GM21529 (cell line): Measurements from ENCODE around the gene FAM136A.
"Not testable (repeated sequence)": the region's sequence is repeated elsewhere in the genome, so short reads cannot be mapped to it uniquely, and the experiment has no call there.

Source experiments
- ATAC-seq: cut with Tn5 transposase; IDR thresholded peaks from one replicate; pipeline ENCODE4 v1.9.1; 2021; ENCODE audit not compliant: unreplicated experiment

FAM136A gene

DNA sequence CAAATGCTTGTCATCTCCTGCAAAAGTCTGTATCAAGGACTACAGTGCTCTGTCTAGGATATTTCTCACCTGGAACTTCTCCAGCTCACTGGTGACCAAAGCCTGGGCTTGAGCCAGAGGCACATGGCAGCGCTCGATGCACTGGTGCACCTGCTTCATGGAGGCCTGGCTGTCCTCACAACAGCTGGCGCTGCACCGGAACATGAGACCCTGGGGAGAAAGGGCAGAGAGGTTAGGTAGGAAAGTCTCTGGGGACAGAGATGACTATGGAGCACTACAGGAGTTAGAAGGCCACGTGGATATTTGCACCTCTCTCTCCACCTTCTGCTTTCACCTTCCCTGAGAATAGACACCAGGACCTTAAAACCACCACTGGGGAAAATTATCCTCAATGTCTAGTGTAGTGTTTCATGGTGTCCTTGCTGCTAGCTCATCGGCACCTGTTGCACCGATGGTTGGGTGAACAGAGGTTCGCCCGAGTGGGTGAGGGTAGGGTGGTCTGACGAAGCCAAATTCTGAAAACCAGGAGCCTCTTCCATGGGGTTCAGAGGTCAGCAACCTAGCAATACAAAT, 1.0 kb downstream of the FAM136A start:
- ATAC-seq, result peak; percentile 5

DNA sequence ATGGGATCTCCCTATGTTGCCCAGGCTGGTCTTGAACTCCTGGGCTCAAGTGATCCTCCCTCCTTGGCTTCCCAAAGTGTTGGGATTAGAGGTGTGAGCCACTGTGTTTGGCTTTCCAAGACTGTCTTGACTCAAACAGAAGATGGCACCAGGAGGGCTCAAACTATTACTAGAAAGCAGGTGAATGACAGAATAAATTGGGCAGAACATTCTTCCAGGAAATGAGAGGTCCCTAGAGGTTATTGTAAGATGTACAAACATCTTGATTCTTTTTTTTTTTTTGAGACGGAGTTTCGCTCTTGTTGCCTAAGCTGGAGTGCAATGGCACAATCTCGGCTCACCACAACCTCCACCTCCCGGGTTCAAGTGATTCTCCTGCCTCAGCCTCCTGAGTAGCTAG, 4.0 kb downstream of the FAM136A start:
- ATAC-seq, result not testable (repeated sequence)

DNA sequence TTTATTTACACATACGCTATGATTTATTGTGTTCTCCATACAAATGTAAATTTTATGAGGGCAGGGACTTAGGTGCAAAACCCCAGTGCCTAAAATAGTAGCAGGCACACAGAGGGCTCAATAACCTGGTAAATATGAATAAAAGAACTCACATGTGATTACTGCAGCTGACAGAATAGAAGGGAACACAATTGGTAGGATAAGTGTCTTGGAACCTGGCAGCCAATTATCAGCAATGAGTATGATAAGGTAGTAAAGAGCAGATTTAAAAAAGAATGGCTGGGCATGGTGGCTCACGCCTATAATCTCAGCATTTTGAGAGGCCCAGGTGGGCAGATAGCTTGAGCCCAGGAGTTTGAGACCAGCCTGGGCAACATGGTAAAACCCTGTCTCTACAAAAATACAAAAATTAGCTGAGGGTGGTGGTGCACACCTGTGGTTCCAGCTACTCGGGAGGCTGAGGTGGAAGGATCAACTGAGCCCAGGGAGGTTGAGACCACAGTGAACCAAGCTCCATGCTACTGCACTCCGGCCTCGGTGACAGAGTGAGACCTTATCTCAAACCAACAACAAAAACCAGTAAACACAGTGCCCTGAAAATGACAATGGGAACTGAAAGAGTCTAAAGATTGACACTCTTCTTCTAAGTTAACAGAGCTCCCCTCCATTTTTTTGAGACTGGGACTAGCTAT, 18.2 kb downstream of the FAM136A start:
- ATAC-seq, result no peak

DNA sequence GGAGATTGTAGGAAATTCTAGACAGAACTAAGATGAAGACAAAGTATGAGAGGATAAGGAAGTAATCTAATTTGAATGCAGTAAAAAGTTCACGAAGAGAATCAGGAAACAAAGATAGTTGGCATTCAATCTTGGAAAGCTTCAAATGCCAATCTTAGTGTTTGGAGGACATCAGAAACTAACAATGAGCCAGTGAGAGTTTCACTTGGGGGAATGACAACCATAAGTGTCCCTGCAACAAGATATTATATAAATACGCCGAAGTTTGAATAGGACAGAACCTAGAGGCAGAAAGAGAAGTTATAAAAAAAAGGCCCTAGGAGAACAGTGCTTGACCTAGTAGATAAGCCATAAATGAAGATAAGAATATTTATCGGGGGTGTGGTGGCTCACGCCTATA, 19.4 kb downstream of the FAM136A start:
- no peak for ATAC-seq

DNA sequence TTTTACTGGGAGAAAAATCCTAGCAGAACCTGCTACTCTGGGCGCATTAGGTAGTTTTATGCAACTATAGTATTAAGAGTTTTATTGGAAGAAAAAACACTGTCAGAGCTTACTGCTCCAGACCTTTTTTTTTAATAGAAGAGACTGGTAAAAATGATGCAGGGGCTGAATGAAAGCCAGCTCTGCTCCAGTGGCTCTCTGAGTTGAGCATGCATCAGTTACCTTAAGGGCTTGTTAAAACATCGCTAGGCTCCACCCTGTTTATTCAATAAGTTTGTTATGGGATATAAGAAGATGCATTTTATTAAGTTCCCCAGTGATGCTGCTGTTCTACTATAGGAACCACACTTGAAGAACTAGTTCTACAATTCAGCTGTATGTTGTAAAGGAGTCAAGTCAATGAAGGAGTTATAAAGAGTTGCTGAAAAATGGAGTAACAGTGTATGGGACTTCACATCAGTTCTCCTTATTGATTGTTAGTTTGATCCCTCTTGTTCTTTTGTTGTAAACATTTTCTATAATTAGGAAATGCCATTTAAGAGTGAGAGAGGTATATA, 21.5 kb downstream of the FAM136A start:
- no peak for ATAC-seq

DNA sequence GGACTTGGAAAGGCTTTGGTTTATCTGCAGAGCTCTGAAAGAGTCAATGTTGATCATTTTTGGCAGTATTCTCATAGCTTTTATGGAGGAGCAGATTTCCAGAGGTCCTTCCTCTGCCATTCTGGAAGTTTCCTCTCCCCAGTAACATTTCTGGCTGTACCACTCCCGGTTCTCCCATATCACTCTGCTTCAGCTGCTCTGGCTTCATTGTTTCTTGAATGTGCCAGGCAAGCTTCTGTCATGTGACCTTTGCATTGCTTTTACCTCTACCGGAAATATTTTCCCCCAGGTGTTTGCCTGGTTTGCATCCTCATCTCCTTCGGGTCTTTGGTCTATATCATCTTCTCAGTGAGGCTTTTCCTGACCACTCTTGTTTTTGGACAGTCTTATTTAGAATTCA, 31.5 kb downstream of the FAM136A start:
- ATAC-seq, result no peak

DNA sequence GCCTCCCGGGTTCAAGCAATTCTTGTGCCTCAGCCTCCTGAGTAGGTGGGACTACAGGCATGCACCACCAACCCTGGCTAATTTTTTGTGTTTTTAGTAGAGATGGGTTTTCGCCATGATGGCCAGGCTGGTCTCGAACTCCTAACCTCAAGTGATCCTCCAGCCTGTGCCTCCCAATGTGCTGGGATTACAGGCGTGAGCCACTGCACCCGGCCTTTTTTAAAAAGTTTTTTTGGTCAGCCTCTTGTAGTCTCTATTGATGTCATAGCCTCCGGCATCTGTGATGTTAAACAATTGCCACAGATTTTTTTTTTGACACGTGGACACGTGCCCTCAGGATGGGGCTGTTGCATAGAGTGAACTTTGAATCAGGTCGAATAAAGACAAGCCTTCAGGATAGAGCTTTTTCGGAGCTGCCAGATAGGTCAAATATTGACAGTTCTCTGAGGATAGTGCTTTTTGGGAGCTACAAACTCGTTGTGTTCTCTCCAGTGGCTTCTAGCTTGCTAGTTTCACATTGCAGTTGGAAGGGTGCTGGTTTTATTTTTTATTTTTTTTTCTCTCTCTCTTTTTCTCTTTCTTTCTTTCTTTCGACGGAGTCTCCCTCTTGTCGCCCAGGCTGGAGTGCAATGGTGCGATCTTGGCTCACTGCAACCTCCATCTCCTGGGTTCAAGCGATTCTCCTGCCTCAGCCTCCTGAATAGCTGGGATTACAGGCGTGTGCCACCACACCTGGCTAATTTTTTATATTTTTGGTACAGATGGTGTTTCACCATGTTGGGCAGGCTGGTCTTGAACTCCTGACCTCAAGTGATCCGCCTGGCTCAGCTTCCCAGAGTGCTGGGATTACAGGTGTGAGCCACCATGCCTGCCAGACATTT, 32.2 kb downstream of the FAM136A start:
- ATAC-seq, result not testable (repeated sequence)

DNA sequence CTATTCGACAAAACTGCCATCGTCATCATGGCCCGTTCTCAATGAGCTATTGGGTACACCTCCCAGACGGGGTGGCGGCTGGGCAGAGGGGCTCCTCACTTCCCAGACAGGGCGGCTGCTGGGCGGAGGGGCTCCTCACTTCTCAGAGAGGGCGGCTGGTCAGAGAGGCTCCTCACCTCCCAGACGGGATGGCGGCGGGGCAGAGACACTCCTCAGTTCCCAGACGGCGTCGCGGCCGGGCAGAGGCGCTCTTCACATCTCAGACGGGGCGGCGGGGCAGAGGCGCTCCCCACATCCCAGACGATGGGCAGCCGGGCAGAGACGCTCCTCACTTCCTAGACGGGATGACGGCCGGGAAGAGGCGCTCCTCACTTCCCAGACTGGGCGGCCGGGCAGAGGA, 34.9 kb downstream of the FAM136A start:
- not testable (repeated sequence) for ATAC-seq

DNA sequence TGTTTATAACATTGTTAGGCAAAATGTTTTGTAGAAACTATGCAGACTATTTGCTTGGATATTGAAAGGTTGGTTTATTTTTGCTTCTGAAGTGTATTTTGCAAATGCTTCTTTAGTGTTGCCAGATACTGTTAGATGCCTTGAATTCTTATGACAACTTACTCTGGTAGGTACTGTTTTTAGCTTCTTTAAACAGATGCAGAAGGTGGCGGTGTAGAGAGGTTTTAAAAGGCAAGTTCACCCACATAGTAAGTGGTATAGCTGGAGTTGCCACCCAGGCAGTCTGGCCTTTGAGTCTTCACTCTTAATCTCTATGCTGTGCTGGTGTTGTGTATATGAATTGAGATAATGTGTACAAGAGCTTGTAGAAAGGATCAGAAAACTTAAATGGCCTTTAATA, 40.4 kb downstream of the FAM136A start:
- no peak for ATAC-seq

DNA sequence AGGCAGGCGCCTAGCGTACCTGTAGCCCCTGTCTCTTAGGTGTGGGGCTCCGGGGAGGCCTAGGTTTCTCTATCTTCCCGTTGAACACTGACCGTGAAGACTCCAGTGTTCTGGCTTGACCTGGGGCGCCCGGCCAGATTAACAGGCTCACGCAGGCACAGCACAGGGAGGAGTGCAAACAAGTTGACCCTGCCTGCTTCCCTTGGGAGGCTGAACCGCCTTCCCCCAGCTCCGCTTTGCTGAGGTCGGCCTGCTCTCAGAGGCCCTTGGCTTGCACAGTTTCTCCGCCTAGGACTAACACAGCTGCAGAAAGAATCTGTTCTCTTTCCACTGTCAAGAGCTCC, 43.4 kb downstream of the FAM136A start:
- ATAC-seq, result peak; percentile 14

DNA sequence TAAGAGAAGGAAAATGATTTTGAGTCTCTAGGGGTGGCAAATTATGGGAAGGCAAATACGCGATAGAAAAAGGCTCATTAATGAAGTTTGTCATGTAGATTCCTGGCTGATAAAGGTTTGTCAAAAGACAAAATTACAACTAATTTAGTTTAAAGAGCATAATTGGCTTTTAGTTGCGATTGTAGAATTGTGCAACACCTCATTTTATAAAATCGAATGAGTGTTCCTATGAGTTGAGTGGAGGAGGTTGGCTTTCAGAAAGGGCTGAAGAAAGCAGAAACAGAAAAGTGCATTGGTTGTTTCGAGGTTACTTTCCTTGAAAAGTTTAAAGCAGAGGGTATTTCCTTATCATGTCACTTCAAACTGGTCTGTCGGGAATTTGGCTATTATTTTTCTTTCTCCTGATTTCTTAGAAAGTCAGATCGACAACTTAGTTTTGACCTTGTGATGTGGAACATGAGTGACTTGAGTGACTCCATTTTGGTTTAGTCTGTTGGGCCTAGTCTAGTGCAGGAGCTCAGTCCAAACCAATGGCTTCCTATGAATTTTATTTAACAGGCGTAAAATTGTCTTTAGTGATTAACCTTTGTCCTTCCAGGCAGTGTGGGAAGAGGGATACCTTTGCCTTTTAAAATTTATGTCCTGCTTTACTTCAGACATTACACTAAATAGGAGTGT, 46.1 kb downstream of the FAM136A start:
- no peak for ATAC-seq

DNA sequence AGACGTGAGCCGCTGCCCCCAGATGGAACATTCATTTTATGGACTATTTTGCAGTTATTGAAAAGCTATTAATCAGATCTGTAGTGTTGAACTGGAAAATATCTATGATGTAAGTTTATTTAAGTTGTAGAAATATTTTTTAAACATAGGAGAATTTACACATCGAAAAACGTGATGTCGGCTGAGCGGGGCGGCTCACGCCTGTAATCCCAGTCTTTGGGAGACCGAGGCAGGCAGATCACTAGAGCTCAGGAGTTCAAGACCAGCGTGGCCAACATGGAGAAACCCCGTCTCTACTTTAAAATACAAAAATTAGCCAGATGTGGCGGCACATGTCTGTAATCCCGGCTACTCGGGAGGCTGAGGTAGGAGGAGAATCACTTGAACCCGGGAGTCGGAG, 51.4 kb downstream of the FAM136A start:
- ATAC-seq, result no peak

DNA sequence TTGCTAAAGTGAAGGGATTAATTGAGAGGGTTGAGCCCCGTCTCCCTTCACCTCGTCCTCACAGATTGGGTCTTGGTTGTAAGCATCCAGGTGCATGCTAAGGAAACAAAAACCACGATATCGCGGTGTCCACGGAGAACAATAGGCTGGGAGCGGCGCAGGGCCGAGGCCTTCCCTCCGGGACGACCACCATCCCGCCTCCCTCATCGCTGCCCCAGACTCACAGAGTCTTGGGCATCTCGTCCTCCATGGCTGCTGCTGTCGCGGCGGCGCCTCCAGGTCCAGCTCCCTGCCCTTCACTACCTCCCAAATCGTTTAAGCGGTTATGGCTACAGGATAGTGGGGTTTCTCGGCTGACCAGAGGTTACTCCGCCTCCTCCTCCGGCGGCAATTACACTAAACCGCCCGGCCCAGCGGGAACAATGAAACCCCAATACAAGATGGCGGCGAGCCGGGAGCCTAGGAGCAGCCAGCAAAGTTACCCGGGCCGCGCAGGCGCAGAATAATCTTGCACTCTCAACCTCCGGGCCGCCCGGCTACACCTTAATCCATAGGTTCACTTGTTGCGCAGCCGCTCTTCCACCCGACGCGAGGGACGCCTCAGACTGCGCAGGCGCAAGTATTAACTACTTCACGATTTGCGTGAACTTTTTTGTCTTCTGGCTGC, 53.6 kb downstream of the FAM136A start, which contains the start of gene TIA1:
Gene TIA1 (minus strand): TSS at position 448 of the 667 bp plus-strand sequence. CDS start 198 bp downstream, at position 250.
- peak; percentile 96 for ATAC-seq

DNA sequence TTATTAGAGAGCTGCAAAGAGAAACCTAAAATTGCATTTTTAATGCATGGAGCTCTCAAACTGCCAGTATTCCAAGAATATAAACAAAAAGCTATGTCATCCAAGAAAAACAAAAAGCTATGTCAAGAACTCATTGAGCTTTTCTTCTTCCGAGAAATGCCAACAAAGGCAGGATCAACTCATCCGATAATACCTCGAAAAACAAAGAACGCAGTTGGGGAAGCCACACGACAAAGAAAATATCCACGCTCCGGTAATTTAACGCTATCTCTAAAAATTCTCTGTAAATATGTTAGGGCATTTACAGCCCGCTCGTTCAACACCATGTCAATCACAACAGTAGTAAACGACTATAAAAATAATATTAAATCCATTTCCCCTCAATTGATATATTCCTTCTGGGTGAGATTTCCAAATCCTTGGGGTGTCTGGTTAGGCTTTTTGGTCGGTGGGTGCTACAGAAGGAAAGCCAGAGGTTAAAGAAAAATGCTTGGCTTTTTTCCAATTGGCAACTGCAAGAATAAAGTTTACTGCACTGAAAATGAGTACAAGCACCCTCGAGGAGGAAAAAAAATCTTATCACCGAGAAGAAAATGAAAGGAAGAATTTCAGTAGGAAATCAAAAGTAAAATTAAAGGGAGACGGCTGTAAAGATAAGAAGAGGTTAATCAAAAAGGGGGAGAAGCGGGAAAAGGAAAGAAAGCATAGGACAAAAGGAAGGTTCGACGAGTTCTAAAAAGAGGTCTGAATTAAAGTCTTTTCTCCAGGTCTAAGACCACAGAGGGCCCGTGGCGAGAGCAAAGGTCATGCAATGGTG, 54.3 kb downstream of the FAM136A start:
- ATAC-seq, result no peak
